Loucy (cell line): ENCODE results near the gene POLR3F.

ENCODE experiments used
- EZH2phosphoT487 ChIP-seq: fragments of 200-600 bp; IDR thresholded peaks from 2 replicates; pipeline ENCODE4 v1.6.1; 2018; ENCODE audit warnings: antibody characterized with exemption, mild to moderate bottlenecking, moderate library complexity, borderline replicate concordance
- TF ChIP-seq, protein P1 (sequence below): fragments of 200-600 bp; sonication (generic); conservative IDR thresholded peaks from 2 replicates; pipeline ENCODE4 v1.5.1; 2014; ENCODE audit warnings: mild to moderate bottlenecking, antibody characterized with exemption, low read length

DNA sequence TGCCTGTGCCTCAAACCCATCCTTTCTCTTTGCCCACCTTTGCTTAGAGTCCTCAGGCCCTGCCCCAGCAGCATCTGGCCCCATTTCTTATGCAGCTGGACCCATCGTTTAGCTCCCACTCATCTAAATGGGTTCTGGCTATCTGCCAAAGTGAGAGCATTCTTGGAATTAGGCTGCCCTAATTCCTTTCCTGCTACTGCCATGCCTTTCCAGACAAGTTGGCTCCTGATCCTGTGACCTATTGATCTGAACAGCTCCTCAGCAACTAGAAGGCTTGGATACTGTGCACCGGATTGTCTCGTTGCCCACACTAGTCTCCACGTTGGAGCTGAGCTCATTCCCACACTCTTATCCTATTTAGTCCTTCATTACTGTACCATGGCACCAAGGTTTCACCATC lies 23.3 kb upstream of the POLR3F start:
- TF ChIP-seq, protein P1, sequence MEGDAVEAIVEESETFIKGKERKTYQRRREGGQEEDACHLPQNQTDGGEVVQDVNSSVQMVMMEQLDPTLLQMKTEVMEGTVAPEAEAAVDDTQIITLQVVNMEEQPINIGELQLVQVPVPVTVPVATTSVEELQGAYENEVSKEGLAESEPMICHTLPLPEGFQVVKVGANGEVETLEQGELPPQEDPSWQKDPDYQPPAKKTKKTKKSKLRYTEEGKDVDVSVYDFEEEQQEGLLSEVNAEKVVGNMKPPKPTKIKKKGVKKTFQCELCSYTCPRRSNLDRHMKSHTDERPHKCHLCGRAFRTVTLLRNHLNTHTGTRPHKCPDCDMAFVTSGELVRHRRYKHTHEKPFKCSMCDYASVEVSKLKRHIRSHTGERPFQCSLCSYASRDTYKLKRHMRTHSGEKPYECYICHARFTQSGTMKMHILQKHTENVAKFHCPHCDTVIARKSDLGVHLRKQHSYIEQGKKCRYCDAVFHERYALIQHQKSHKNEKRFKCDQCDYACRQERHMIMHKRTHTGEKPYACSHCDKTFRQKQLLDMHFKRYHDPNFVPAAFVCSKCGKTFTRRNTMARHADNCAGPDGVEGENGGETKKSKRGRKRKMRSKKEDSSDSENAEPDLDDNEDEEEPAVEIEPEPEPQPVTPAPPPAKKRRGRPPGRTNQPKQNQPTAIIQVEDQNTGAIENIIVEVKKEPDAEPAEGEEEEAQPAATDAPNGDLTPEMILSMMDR: no peak
- no peak for TF ChIP-seq EZH2phosphoT487
